Measurements from ENCODE around the gene RNASEH2B.

The RNASEH2B gene

DNA sequence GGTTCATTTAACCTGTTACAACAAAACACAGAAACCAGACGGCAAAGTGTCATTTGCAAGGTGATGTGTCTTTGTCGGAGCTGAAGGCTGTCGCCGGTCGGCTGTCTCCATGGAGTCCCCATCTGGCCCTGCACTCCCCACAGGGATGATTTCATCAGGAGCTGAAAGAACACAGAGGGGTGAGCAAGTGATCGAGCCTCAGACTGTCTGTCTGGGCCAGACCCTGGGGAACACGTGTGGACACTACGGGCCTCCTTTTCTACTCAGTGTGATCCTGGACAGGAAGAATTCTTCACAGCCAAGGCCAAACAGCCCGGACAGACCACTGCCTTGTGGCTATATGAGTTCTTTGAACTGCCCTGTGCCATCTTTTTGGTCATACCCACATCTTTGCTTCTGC, 85.1 kb downstream of the RNASEH2B start:
- no peaks in the 10 kb centered on the region for H4K20me1 ChIP-seq (ENCODE audit: insufficient read depth)
- H3K79me2 ChIP-seq (ENCODE audit: insufficient read depth, low read depth): no peaks in the 10 kb centered on the region
- no peak overlapping the region for H3K27ac ChIP-seq
- TF ChIP-seq, protein P1, sequence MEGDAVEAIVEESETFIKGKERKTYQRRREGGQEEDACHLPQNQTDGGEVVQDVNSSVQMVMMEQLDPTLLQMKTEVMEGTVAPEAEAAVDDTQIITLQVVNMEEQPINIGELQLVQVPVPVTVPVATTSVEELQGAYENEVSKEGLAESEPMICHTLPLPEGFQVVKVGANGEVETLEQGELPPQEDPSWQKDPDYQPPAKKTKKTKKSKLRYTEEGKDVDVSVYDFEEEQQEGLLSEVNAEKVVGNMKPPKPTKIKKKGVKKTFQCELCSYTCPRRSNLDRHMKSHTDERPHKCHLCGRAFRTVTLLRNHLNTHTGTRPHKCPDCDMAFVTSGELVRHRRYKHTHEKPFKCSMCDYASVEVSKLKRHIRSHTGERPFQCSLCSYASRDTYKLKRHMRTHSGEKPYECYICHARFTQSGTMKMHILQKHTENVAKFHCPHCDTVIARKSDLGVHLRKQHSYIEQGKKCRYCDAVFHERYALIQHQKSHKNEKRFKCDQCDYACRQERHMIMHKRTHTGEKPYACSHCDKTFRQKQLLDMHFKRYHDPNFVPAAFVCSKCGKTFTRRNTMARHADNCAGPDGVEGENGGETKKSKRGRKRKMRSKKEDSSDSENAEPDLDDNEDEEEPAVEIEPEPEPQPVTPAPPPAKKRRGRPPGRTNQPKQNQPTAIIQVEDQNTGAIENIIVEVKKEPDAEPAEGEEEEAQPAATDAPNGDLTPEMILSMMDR (conservative IDR thresholded peaks at IDR 0.05; ENCODE audit: low read depth, low read length): no peak
- no peaks in the 10 kb centered on the region for H3K36me3 ChIP-seq (ENCODE audit: insufficient read depth)
- H3K4me3 ChIP-seq (IDR thresholded peaks at IDR 0.05; ENCODE audit: insufficient read depth, low read depth, low read length): no peak overlapping the region
- peaks cover 28% of the 10 kb centered on the region for H3K4me1 ChIP-seq (ENCODE audit: low read depth, poor library complexity, severe bottlenecking)
- no peak overlapping the region for H2AFZ ChIP-seq (ENCODE audit: low read depth)
- H3K4me2 ChIP-seq: no peak overlapping the region
- no peaks in the 10 kb centered on the region for H3K27me3 ChIP-seq (ENCODE audit: insufficient read depth, low read depth)
- no peak overlapping the region for H3K9ac ChIP-seq

DNA sequence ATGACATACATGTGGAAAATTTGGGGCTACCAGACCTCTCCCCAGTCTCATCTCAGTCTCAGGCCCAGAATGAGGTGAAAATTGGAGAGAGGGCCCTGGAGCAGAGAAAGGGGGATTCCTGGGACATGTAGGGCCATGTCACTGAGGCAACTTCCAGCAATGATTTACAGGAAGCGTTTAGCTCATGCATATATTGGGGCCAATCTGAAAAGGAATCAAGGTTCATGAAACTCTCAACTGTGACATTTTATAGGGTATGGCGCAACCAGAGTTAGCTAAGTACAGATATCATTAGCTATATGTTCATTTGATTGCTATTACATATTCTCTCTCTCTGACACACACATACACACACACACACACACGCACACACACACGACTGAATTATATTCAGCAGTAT, 86.3 kb downstream of the RNASEH2B start:
- Histone ChIP-seq H3K27me3 (ENCODE audit: insufficient read depth, low read depth) (no peaks in the 10 kb centered on the region), H3K4me2 (no peak overlapping the region), H4K20me1 (ENCODE audit: insufficient read depth) (no peaks in the 10 kb centered on the region), H3K4me3 (IDR thresholded peaks at IDR 0.05; ENCODE audit: insufficient read depth, low read depth, low read length) (no peak overlapping the region), H3K9ac (no peak overlapping the region), H3K36me3 (ENCODE audit: insufficient read depth) (no peaks in the 10 kb centered on the region), H3K79me2 (ENCODE audit: insufficient read depth, low read depth) (no peaks in the 10 kb centered on the region), H3K27ac (no peak overlapping the region), H3K4me1 (ENCODE audit: low read depth, poor library complexity, severe bottlenecking) (peaks cover 24% of the 10 kb centered on the region), H2AFZ (ENCODE audit: low read depth) (no peak overlapping the region)
- TF ChIP-seq, protein P1 (conservative IDR thresholded peaks at IDR 0.05; ENCODE audit: low read depth, low read length): no peak

DNA sequence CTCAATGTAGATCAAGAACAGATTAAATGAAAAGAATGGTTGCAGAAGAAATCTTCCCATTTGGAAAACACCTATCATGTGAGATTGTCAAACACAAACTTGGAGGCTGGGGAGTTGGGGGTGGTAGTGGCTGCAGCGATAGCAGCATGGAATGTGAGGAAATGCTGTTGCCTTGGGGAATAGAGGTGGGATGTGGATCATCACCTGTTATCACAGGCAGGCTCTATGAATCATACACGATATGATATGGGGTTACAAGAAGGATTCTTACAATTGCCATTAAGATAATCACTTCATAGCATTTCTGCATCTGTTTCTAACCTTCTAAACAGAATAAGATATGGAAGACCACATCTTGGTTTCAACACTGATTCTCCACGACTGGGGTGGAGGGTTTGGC, 88.7 kb downstream of the RNASEH2B start:
- no peak overlapping the region for H3K9ac ChIP-seq
- H3K4me3 ChIP-seq (IDR thresholded peaks at IDR 0.05; ENCODE audit: insufficient read depth, low read depth, low read length): no peak overlapping the region
- H3K4me1 ChIP-seq (ENCODE audit: low read depth, poor library complexity, severe bottlenecking): peaks cover under 1% of the 10 kb centered on the region
- TF ChIP-seq, protein P1 (conservative IDR thresholded peaks at IDR 0.05; ENCODE audit: low read depth, low read length): no peak
- H4K20me1 ChIP-seq (ENCODE audit: insufficient read depth): no peaks in the 10 kb centered on the region
- H3K27me3 ChIP-seq (ENCODE audit: insufficient read depth, low read depth): no peaks in the 10 kb centered on the region
- no peak overlapping the region for H3K4me2 ChIP-seq
- H3K36me3 ChIP-seq (ENCODE audit: insufficient read depth): no peaks in the 10 kb centered on the region
- H3K27ac ChIP-seq: no peak overlapping the region
- H2AFZ ChIP-seq (ENCODE audit: low read depth): no peak overlapping the region
- H3K79me2 ChIP-seq (ENCODE audit: insufficient read depth, low read depth): no peaks in the 10 kb centered on the region

DNA sequence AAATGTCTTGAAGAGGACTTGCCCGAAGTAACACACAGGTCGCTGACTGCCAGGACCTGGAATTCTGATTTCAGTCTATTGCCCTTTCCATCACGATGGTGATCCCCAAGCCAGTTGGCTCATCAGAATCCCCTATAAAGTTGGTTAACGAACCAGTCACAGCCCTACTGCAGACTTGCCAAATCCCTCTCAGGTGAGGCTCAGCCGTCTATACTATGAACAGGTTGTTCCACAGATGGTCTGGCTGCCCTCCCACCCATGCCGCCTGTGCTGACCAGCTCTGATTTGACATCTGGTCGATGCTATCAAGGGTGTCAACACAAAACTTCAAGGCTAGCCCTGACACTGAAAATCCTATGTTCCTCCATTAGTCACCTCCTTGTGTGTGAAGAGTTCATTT, 90.0 kb downstream of the RNASEH2B start:
- no peak overlapping the region for H3K4me2 ChIP-seq

More for the DNA sequence above, 90.0 kb downstream of the RNASEH2B start:
- H2AFZ ChIP-seq (ENCODE audit: low read depth): no peak overlapping the region
- no peaks in the 10 kb centered on the region for H3K4me1 ChIP-seq (ENCODE audit: low read depth, poor library complexity, severe bottlenecking)
- no peak overlapping the region for H3K9ac ChIP-seq
- TF ChIP-seq, protein P1 (conservative IDR thresholded peaks at IDR 0.05; ENCODE audit: low read depth, low read length): no peak
- H3K4me3 ChIP-seq (IDR thresholded peaks at IDR 0.05; ENCODE audit: insufficient read depth, low read depth, low read length): no peak overlapping the region
- H3K79me2 ChIP-seq (ENCODE audit: insufficient read depth, low read depth): no peaks in the 10 kb centered on the region
- H3K27me3 ChIP-seq (ENCODE audit: insufficient read depth, low read depth): no peaks in the 10 kb centered on the region
- H3K36me3 ChIP-seq (ENCODE audit: insufficient read depth): no peaks in the 10 kb centered on the region
- no peak overlapping the region for H3K27ac ChIP-seq
- no peaks in the 10 kb centered on the region for H4K20me1 ChIP-seq (ENCODE audit: insufficient read depth)
